Activated T-cell treated with anti-CD3 and anti-CD28 coated beads, Interleukin-2, amount 50 U/mL, for 1 hour (primary cell): ENCODE data around the gene ZNF580.

Experiments
- DNase-seq: peaks from one replicate; pipeline ENCODE4 v3.0.0-alpha.2; 2020

ZNF580 gene, protein sequence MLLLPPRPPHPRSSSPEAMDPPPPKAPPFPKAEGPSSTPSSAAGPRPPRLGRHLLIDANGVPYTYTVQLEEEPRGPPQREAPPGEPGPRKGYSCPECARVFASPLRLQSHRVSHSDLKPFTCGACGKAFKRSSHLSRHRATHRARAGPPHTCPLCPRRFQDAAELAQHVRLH

GRCh38 chr19:55640577-55641425 is at the start of gene ZNF580:
Gene ZNF580 (plus strand): TSS chr19:55641002. CDS start chr19:55642509, 1,507 bp downstream.
- peak; percentile 73 for DNase-seq

- no peak for DNase-seq
Measured at GRCh38 chr19:55591555-55591954, 49.2 kb upstream of the ZNF580 start.

GRCh38 chr19:55592391-55593090 is 48.3 kb upstream of the ZNF580 start:
- DNase-seq = no peak

DNA sequence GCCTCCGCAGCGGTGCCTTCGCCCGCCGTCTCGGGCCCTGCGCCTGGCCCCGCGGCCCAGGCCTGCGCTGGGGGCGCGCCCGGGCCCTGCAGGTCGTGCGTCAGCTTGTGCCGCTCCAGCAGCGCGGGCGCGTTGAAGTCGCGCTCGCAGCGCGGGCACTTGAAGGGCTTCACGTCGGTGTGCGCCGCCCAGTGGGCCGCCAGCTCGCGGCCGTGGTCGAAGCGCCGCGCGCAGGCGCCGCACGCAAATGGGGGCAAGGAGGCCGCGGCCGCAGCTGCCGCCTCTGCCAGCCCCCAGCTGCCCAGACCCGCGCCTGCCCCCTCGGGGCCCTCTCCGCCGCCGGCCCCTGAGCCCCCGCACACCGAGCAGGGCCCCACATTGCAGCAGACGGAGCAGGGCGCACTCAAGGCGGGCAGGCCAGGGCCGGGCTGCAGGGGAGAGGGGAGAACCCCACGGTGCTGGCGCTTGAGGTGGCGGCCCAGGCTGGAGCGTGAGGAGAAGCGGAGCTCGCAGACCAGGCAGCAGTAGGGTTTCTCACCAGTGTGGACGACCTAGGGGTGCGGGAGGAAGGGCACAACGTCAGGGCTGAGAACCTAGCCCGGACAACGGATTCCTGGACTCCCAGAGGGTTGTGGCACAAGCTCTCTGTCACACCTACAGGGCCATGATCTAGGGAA is 47.6 kb upstream of the ZNF580 start:
- no peak for DNase-seq

DNA sequence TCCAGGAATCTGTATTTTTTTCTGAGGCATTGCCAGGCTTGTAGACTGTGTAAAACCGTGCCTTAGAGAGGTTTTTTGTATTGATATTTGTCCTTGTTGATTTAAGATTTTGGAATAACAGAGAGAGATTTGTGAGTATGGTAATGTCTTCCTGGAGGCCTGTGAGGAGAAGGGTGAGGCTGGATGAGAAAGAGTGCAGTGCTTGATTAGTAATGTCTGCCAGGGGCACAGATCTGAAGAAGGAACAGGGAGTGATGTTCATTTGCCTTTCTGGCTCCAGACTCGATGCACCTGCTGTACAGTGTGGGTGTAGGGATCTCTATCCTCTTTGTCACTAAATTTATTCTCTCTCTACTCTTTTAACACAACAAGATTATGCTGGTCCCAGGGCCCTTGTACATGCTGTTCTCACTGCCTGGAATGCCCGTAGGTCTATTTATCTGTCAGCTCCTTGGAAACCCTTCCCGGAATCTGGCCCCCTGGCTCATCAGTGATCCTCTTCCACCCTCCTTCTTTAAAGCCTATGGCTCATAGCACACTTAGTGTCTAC is 45.7 kb upstream of the ZNF580 start:
- DNase-seq = no peak

DNA sequence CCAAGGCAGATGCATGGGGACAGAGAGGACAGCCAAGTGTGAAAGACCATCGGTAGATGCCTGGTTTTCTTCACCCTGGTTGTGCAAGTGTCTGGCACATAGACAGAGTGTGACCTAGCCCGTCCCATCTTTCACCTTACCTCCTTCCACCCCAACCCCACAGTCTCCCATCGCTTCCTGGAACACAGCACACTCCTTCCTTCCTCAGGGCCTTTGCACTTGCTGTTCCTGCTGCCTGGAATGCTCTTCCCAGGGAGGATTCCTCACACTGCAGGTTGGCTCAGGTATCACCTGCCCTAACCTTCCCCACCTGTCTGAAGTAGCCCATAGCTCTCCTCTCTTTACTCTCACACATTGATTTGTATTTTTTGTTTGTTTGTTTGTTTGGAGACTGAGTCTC is 44.5 kb upstream of the ZNF580 start:
- DNase-seq = no peak

- DNase-seq = no peak
Measured at GRCh38 chr19:55597501-55597921, 43.3 kb upstream of the ZNF580 start.

GRCh38 chr19:55598034-55598433 is 42.8 kb upstream of the ZNF580 start:
- no peak for DNase-seq

- peak; percentile 96 for DNase-seq
Measured at GRCh38 chr19:55598719-55599467, 41.9 kb upstream of the ZNF580 start.

- peak; percentile 96 for DNase-seq
Measured at GRCh38 chr19:55599468-55599841, 41.3 kb upstream of the ZNF580 start, which contains the start of gene FIZ1. Gene FIZ1 (minus strand): TSS chr19:55599517. CDS start chr19:55597865, 1,652 bp downstream.

DNA sequence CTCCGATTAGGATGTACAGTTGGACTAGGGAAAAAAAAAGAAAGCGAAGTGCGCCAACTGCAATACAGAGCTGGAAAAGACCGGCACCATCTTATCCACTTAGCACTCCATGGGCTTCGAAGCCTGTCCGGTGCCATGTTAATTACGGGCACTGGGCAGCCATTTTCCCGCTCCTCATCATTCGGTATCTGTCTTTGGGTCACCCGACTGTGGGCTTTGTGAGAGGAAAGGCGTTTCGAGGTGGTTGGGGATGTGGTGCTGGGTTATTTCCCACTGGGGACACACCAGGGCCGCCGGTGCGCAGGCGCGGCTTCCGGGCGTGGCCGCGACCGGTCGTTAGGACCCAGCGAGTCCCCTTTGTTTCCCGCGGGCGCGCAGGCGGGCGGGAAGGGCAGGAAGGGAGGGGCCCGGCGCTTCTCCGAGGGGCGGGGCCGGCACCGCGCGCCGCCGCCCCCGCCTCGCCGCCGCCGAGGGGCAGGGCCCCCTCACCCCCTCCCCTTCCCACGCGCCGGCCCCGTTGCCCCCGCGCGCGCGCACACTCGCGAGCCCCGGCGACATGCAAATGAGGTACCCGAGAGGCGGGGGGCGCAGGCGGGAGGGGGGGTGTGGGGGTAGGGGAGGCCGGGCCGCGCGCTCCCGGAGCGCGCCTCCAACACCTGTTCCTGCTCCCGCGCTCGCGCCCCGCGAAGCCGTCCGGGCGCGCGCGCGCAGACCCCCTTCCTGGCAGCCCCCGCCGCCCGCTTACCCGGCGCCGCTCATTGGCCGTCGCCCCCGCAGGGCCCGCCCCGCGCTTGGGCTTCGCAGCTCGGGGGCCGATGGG is 40.8 kb upstream of the ZNF580 start, which contains the start of gene ZNF524:
TSS of gene ZNF524 (plus strand) at position 447 of the 820 bp plus-strand sequence. CDS start 1,825 bp downstream, outside the sequence.
- DNase-seq = peak; percentile 88

DNA sequence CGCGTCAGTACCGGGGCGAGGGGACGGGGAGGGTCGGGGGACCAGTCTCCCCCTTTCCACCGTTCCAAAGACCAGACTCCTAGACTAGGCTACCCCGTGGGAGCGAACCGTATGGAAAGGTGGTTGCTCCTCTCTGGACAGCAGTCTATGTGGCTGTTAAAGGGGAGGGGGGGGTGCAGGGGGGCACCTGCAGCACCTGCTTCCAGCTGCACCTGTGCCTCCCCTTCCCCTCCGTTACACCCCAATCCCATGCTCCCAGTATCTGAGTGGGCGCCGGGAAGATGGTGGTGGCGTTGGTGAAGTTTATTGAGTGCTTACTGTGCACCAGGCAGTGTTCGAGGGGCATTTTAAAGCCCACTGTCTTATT is 40.2 kb upstream of the ZNF580 start:
- no peak for DNase-seq

GRCh38 chr19:55601084-55601483 is 39.7 kb upstream of the ZNF580 start:
- DNase-seq = no peak

DNA sequence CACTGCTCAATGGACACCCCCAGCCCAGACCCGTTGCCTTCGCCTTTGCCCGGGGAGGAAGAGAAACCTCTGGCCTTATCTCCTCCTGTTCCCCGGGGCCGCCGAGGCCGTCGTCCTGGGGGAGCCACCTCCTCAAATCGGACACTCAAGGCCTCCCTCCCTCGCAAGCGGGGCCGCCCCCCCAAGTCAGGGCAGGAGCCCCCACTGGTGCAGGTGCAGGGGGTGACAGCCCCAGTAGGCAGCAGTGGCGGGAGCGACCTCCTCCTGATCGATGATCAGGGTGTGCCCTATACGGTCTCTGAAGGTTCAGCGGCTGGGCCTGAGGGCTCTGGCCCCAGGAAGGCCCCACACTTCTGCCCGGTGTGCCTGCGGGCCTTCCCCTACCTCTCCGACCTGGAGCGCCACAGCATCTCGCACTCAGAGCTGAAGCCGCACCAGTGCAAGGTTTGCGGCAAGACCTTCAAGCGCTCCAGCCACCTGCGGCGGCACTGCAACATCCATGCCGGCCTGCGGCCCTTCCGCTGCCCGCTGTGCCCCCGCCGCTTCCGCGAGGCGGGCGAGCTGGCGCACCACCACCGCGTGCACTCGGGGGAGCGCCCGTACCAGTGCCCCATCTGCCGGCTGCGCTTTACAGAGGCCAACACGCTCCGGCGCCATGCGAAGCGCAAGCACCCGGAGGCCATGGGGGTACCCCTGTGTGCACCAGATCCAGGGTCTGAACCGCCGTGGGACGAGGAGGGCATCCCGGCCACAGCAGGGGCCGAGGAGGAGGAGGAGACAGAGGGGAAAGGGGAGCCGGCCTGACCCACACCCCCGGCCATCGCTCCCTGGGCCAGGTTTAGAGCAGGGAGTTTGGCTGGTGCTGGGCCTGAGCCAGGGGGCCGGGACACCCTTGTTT is 38.4 kb upstream of the ZNF580 start:
- no peak for DNase-seq

- no peak for DNase-seq
Measured at GRCh38 chr19:55603115-55603514, 37.7 kb upstream of the ZNF580 start.

DNA sequence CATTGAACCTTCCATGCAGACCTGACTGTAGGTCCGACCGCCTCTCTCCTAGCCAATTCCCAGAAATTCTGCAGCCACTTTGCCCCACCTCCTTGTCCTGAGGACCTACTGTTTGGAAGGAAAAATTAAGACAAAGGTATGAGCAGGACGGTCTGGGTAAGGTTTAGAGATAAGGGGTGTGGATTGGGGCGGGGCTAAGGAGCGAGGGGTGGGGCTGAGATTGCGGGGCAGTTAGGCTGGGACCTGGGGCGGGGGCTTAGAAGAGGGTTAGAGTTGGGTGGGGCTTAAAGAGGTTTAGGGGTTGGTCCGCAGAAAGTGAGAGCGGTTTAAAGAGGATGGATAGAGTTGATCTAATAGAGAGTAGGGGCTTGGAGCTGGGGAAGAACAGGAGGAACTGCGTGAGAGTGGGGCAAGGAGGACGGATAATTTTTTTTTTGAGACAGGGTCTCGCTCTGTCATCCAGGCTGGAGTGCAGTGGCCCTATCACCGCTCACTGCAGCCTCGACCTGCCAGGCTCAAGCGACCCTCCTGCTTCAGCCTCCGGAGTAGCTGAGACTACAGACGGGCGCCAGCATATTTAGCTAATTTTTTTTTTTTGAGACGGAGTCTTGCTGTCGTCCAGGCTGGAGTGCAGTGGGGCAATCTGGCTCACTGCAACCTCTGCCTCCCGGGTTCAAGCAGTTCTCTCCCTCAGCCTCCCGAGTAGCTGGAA is 37.1 kb upstream of the ZNF580 start:
- DNase-seq = no peak

- DNase-seq = peak; percentile 95
Measured at GRCh38 chr19:55605207-55605636, 35.6 kb upstream of the ZNF580 start.

DNA sequence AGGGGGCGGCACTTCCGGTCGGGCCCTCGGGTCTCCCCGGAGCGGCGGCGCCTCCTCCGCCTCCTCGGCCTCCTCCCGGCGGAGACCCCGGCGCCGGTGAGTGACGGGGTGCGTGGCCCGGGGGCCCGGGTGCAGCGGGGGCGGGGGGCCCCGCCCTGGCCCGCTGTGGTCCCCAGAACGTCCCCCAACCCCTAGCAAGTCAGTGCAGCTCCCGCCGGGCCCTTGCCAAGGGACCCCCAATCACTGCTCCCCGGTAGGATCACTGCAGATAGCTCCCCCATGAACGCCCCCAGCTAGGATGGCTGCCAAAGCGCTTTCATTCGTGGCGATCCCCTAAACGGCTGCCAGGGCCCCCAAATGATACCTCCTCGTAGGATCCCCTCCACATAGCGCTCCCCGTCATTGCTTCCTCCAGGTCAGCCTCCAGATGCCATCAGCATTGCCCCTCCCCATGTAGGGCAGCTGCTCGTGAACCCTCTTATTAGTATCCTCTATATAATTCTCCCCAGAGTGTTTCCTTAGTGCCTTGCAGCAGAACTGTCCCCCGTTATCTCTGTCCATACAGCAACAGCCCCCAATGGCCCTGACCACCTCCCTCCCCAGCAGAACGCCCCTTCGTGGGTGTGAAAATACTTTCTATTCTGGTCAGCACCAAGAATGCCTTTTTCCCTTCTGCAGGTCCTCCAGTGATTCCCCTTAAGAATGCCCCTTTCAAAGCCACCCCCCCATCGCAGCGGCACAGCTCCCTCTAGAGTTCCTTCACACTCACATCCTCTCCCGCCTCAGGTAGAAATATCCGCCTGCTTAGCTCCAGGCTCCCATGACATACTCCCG is 34.9 kb upstream of the ZNF580 start, which contains the start of gene ZNF865:
TSS of gene ZNF865 (plus strand) at position 11 of the 834 bp plus-strand sequence. CDS start 7,972 bp downstream, outside the sequence.
- peak; percentile 73 for DNase-seq
